ENCODE results near the gene ASMT.
"Not testable (repeated sequence)": the region's sequence is repeated elsewhere in the genome, so short reads cannot be mapped to it uniquely, and the experiment has no call there.

ASMT gene

DNA sequence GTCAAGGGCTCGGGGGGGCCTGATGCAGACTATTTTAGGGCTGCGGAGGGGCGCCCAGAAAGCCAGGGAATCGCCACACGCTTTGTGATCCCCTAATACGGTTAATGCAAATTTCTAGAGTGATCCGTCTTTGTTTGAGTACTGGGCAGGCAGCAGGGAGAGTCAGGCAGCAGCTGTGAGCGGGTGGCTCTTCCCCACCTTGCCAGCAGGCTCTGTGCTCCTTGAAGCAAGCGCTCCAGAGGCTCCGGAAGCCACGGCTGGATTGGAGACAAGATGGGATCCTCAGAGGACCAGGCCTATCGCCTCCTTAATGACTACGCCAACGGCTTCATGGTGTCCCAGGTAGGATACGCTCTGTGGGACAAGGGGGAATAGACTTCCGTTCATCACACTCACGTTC, at the start of gene ASMT:
Gene ASMT (plus strand): TSS at position 133 of the 400 bp plus-strand sequence. CDS start 141 bp downstream, at position 274.
- intact Hi-C loops (cut with micrococcal nuclease): no loop called here
- H3K4me1 Mint-ChIP-seq (ENCODE audit: low read depth): peaks cover 9% of the 10 kb centered on the region
- no peaks in the 10 kb centered on the region for H3K9me3 Mint-ChIP-seq
- H3K27ac Mint-ChIP-seq: no peak within 1 kb of the TSS
- H3K4me3 Mint-ChIP-seq: no peak within 1 kb of the TSS
- no peaks in the 10 kb centered on the region for H3K36me3 Mint-ChIP-seq (ENCODE audit: low read depth)
- no peaks in the 10 kb centered on the region for H3K27me3 Mint-ChIP-seq

GRCh38 chrX:1574181-1574580, 40.7 kb upstream of the ASMT start:
- H3K27ac Mint-ChIP-seq; intact Hi-C loops (cut with micrococcal nuclease); H3K9me3 Mint-ChIP-seq; H3K36me3 Mint-ChIP-seq (ENCODE audit: low read depth); H3K4me3 Mint-ChIP-seq: not testable (repeated sequence)
- Mint-ChIP-seq H3K4me1 (ENCODE audit: low read depth) (peaks cover 11% of the 10 kb centered on the region), H3K27me3 (peaks cover 14% of the 10 kb centered on the region)

DNA sequence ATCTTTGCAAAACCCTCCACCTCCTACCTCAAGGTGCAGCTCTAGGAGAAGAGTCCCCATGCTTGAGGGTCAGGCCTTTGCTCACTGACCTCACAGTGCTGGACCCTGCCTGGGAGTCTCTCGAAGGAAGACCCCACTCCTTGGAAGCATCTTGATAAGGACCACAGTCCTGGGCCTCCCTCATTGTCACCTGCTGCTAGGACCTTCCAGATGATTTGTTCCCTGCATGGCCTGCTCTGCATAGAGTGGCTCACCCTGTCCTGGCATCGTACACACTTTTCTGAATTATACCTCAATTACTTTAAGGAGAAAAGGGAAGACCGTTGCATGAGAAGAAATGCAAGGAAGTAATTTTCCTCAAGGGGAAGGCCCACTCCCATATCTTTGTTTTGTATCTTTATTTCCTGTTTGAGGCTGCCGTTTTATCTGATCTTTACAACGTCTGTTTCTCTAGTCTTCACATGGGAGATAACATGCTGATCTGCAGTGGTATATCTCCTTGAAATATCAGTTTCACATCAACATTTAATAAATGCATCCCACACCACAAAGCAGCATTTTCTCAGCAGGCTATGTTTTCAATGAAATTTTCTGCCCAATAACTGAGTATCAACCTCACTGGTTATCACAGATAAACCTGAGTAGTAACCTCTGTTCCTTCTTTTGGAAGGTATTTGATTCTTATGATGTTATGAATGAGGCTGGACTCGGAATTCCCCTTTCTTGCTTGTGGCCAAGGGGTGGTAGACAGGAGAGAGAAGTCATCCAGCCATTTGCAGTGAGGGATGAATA, 38.5 kb upstream of the ASMT start:
- Mint-ChIP-seq H3K36me3 (ENCODE audit: low read depth) (no peaks in the 10 kb centered on the region), H3K27me3 (no peaks in the 10 kb centered on the region), H3K4me1 (ENCODE audit: low read depth) (no peaks in the 10 kb centered on the region), H3K9me3 (no peaks in the 10 kb centered on the region), H3K27ac (no peak overlapping the region), H3K4me3 (no peak overlapping the region)
- intact Hi-C loops (cut with micrococcal nuclease): no loop called here

GRCh38 chrX:1577845-1578244, 37.0 kb upstream of the ASMT start:
- H3K4me3 Mint-ChIP-seq: no peak overlapping the region
- H3K4me1 Mint-ChIP-seq (ENCODE audit: low read depth): peaks cover 4% of the 10 kb centered on the region
- H3K27ac Mint-ChIP-seq: no peak overlapping the region
- no peaks in the 10 kb centered on the region for H3K36me3 Mint-ChIP-seq (ENCODE audit: low read depth)
- H3K9me3 Mint-ChIP-seq: no peaks in the 10 kb centered on the region
- intact Hi-C loops (cut with micrococcal nuclease): no loop called here
- no peaks in the 10 kb centered on the region for H3K27me3 Mint-ChIP-seq

DNA sequence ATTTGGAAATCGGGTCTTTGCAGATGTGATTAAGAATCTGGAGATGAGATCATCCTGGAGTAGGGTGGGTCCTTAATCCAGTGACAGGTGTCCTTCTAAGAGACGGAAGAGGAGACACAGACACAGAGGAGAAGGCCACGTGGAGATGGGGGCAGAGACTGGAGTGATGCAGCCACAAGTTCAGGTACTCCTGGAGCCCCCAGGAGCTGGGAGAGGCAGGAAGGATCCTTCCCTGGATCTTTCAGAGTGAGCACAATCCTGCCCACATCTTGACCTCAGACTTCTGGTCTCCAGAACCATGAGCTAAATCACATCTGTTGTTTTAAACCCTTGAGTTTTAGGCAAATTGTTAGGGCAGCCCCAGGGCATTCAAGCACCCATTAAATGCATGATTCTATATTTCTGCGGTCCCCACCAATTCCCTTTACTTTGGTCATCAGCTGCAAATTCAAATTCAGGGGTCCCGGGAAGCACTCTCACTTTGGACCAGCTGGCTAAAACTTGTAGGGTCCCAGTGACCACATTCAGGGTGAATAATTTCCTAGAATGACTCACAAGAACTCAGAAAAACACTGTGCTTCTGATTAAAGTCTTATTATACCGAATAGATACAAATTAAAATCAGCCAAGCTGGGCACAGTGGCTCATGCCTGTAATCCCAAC, 36.2 kb upstream of the ASMT start:
- H3K36me3 Mint-ChIP-seq (ENCODE audit: low read depth): no peaks in the 10 kb centered on the region
- H3K27me3 Mint-ChIP-seq: no peaks in the 10 kb centered on the region
- no peak overlapping the region for H3K27ac Mint-ChIP-seq
- peaks cover 12% of the 10 kb centered on the region for H3K4me1 Mint-ChIP-seq (ENCODE audit: low read depth)
- no peak overlapping the region for H3K4me3 Mint-ChIP-seq
- intact Hi-C loops (cut with micrococcal nuclease): no loop called here
- H3K9me3 Mint-ChIP-seq: no peaks in the 10 kb centered on the region

GRCh38 chrX:1581132-1581531, 33.7 kb upstream of the ASMT start:
- Mint-ChIP-seq H3K4me3 (no peak overlapping the region), H3K36me3 (ENCODE audit: low read depth) (no peaks in the 10 kb centered on the region), H3K27me3 (no peaks in the 10 kb centered on the region), H3K4me1 (ENCODE audit: low read depth) (peaks cover 13% of the 10 kb centered on the region), H3K9me3 (no peaks in the 10 kb centered on the region), H3K27ac (no peak overlapping the region)
- intact Hi-C loops (cut with micrococcal nuclease): loop anchor here (1.0 to 5.0 kb wide), 2 partner anchors 44 to 127 kb away; partner anchors contain the start of gene P2RY8

GRCh38 chrX:1582686-1583437, 32.0 kb upstream of the ASMT start:
- no peaks in the 10 kb centered on the region for H3K27me3 Mint-ChIP-seq
- H3K27ac Mint-ChIP-seq: peak overlapping the region; percentile 61
- H3K4me3 Mint-ChIP-seq: no peak overlapping the region
- H3K36me3 Mint-ChIP-seq (ENCODE audit: low read depth): no peaks in the 10 kb centered on the region
- intact Hi-C loops (cut with micrococcal nuclease): loop anchor here (5.0 kb wide), 1 partner anchor 46 kb away; the partner anchor contains the start of gene P2RY8
- H3K9me3 Mint-ChIP-seq: no peaks in the 10 kb centered on the region
- H3K4me1 Mint-ChIP-seq (ENCODE audit: low read depth): peaks cover 13% of the 10 kb centered on the region

GRCh38 chrX:1584237-1585011, 30.4 kb upstream of the ASMT start:
- H3K4me3 Mint-ChIP-seq: no peak overlapping the region
- intact Hi-C loops (cut with micrococcal nuclease): loop anchor here (5.0 kb wide), 1 partner anchor 47 kb away; the partner anchor contains the start of gene P2RY8
- no peak overlapping the region for H3K27ac Mint-ChIP-seq
- no peaks in the 10 kb centered on the region for H3K27me3 Mint-ChIP-seq
- no peaks in the 10 kb centered on the region for H3K36me3 Mint-ChIP-seq (ENCODE audit: low read depth)
- no peaks in the 10 kb centered on the region for H3K9me3 Mint-ChIP-seq
- H3K4me1 Mint-ChIP-seq (ENCODE audit: low read depth): peaks cover 13% of the 10 kb centered on the region

- intact Hi-C loops (cut with micrococcal nuclease): no loop called here
- no peaks in the 10 kb centered on the region for H3K9me3 Mint-ChIP-seq
- no peak overlapping the region for H3K4me3 Mint-ChIP-seq
- peaks cover 13% of the 10 kb centered on the region for H3K4me1 Mint-ChIP-seq (ENCODE audit: low read depth)
- H3K27ac Mint-ChIP-seq: no peak overlapping the region
- H3K27me3 Mint-ChIP-seq: no peaks in the 10 kb centered on the region
- H3K36me3 Mint-ChIP-seq (ENCODE audit: low read depth): peaks cover 6% of the 10 kb centered on the region
Observed at GRCh38 chrX:1587161-1587560, 27.7 kb upstream of the ASMT start.

- peaks cover 18% of the 10 kb centered on the region for H3K4me1 Mint-ChIP-seq (ENCODE audit: low read depth)
- H3K4me3 Mint-ChIP-seq: no peak overlapping the region
- intact Hi-C loops (cut with micrococcal nuclease): no loop called here
- no peaks in the 10 kb centered on the region for H3K9me3 Mint-ChIP-seq
- H3K27me3 Mint-ChIP-seq: no peaks in the 10 kb centered on the region
- H3K36me3 Mint-ChIP-seq (ENCODE audit: low read depth): peaks cover 30% of the 10 kb centered on the region
- peak overlapping the region; percentile 37 for H3K27ac Mint-ChIP-seq
Observed at GRCh38 chrX:1589356-1590130, 25.3 kb upstream of the ASMT start.

- H3K27ac Mint-ChIP-seq: peak within 1 kb of the TSS; percentile 94
- intact Hi-C loops (cut with micrococcal nuclease): no loop called here
- H3K27me3 Mint-ChIP-seq: no peaks in the 10 kb centered on the region
- peak within 1 kb of the TSS; percentile 96 for H3K4me3 Mint-ChIP-seq
- peaks cover 47% of the 10 kb centered on the region for H3K36me3 Mint-ChIP-seq (ENCODE audit: low read depth)
- no peaks in the 10 kb centered on the region for H3K9me3 Mint-ChIP-seq
- H3K4me1 Mint-ChIP-seq (ENCODE audit: low read depth): peaks cover 25% of the 10 kb centered on the region
Observed at GRCh38 chrX:1591102-1591862, 23.6 kb upstream of the ASMT start, which contains the start of gene AKAP17A. Gene AKAP17A (plus strand): TSS chrX:1591604. CDS start chrX:1593463, 1,859 bp downstream.

DNA sequence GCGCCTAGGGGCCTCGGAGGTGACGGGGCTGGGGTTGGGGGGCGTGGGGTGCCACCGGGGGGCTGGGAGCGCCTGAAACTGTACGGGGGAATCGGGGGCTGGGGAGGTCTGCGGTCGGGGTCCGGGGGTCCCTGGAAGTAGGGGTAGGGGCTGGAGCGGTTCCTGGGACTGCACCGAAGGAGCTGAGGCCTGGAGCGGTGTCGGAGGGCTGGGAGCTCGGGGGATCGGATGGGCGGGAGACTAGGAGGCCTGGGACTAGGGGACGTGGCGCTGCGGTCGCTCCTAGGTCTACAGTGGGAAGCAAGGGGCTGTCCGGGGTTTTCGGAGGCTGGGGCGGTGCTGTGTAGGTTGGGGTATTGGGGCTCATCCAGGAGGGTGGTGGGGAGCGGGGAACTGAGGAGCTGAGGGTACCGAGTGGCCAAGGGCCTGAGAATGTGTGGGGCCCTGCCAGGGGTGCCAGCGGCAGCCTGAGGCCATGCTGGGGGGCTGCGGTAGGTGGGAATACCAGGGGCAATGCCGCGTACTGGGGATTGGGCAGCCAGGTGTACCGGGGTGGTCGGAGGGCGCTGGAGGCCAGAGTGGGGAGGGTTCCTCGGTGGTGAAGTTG, 22.9 kb upstream of the ASMT start:
- no peaks in the 10 kb centered on the region for H3K9me3 Mint-ChIP-seq
- peak overlapping the region; percentile 96 for H3K4me3 Mint-ChIP-seq
- H3K4me1 Mint-ChIP-seq (ENCODE audit: low read depth): peaks cover 25% of the 10 kb centered on the region
- H3K27ac Mint-ChIP-seq: peak overlapping the region; percentile 94
- intact Hi-C loops (cut with micrococcal nuclease): no loop called here
- H3K27me3 Mint-ChIP-seq: no peaks in the 10 kb centered on the region
- H3K36me3 Mint-ChIP-seq (ENCODE audit: low read depth): peaks cover 51% of the 10 kb centered on the region

Data from dendritic cell treated with granulocyte-macrophage colony-stimulating factor and Interleukin-4, amounts not matched to agents 40 ng/mL and 50 ng/mL, for 4 days (primary cell).